ENCODE data around the gene PEX14.

DNA sequence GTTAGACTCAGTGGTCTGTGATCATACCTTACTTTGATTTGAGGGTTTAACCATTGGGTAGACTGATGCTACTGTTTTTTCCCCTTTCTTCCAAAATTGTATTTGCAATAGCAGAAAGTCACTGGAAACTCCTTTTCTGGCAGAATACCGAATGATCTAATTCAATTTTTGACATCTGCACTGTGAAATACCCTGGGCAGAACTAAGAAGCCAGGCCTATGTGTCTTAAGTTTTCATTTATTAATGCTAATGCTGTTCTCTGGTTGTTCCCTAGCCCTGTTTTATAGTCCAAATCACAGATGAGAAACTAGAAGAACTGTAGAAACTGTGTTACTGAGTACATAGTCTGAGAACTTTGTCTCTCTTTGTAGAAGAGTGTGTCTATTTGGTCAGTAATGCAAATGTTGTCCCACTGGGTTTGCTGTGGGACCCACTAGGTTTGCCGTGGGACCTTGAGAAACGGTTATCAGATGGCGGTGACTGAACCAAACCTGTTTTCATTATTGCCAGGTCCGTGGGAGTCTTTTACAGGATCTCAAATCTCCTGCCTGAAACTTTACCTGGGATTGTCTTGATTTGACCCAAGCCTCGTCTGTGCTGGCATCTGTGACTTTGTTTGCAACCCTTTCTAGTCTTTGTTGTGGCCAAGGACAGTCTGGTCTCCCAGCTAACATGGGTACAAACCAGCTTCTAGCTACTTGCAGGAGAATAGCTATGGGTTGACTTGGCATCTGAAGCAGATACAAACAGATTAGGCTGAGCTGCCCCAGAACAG, 41.4 kb downstream of the PEX14 start:
- TF ChIP-seq CTCF (IDR thresholded peaks at IDR 0.05) = no peak
- no peak for TF ChIP-seq POLR2A (IDR thresholded peaks at IDR 0.05)

Data from breast epithelium (tissue), 3 donors.